Upper lobe of right lung (tissue), 1 donor: ENCODE measurements around the gene TAS2R3. TPM values are rescaled to one million over a fixed set of nuclear protein-coding genes. Genes with fewer than 3 reads are reported as not detected.

Source experiments
- ATAC-seq: fragments of 200-7000 bp; cut with Tn5 transposase; one replicate; pipeline ENCODE4 v1.9.1; 2020; ENCODE audit warnings: mild to moderate bottlenecking, moderate library complexity
- DNase-seq: peaks from one replicate; pipeline ENCODE4 v3.0.0-alpha.2; 2020
- H3K27ac ChIP-seq: fragments of 200-600 bp; one replicate; pipeline ENCODE4 v1.8.0; 2022
- H3K27me3 ChIP-seq: fragments of 200-600 bp; one replicate; pipeline ENCODE4 v1.8.0; 2022; ENCODE audit warnings: mild to moderate bottlenecking
- H3K36me3 ChIP-seq: fragments of 200-600 bp; one replicate; pipeline ENCODE4 v1.8.0; 2022
- H3K4me1 ChIP-seq: fragments of 200-600 bp; one replicate; pipeline ENCODE4 v1.8.0; 2022
- H3K4me3 ChIP-seq: fragments of 200-600 bp; one replicate; pipeline ENCODE4 v1.8.0; 2022; ENCODE audit warnings: mild to moderate bottlenecking
- H3K9me3 ChIP-seq: fragments of 200-600 bp; one replicate; pipeline ENCODE4 v1.8.0; 2022
- CTCF ChIP-seq: fragments of 200-600 bp; IDR thresholded peaks from one replicate; pipeline ENCODE4 v1.8.0; 2022; ENCODE audit warnings: antibody characterized with exemption
- intact Hi-C: fragments of 100-400 bp; cut with DNase I; formaldehyde crosslinking; loops from one replicate; pipeline ENCODE4 v1.11.0; 2022
- total RNA-seq: library from RNA; stranded (reverse); fragmentation: NEBNext Ultra II Directional; extraction: Animal tissue kit (Norgen Biotek cat#: 25700); gene quantifications from one replicate; pipeline ENCODE4 v1.2.1, GENCODE V29; 2021
- donor health status: DM: no; HTN: yes; CAD: no; lungs with severe emphysema.

The TAS2R3 gene
- total RNA-seq, 1 donor from 2014 or later, result 1.6 TPM

DNA sequence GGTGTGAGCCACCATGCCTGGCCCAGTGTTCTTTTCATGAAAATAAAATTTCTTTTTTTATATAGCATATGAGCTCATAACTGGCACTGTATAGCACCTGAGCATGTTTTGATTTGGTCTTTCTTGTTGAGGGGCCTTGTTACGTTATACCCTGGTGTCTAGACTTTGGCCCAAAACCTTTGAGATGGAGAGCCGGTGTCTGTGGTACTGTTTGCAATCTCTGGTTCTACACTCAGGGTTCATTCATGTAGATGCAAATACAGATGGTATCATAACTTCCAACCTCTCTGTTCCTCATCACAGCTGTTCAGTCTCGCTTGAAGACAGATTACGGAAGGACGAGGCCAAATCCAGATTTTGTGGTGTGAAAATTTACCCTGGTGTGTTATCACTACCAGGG lies 26.0 kb downstream of the TAS2R3 start, which contains the start of gene TAS2R5:
Gene TAS2R5, plus strand, starts transcription at position 301 of the 400 bp plus-strand sequence. CDS start 145 bp downstream, outside the sequence.
- Histone ChIP-seq H3K27me3 (no peaks in the 10 kb centered on the region), H3K4me3 (no peak within 1 kb of the TSS), H3K4me1 (no peaks in the 10 kb centered on the region), H3K27ac (no peak within 1 kb of the TSS), H3K9me3 (no peaks in the 10 kb centered on the region), H3K36me3 (peaks cover 5% of the 10 kb centered on the region)
- DNase-seq, result no peak
- ATAC-seq, result no peak
- intact Hi-C loops, result no loop called here
- TF ChIP-seq CTCF, result no peak

- Histone ChIP-seq H3K36me3 (peaks cover 5% of the 10 kb centered on the region), H3K4me1 (no peaks in the 10 kb centered on the region), H3K4me3 (no peak overlapping the region), H3K27ac (no peak overlapping the region), H3K27me3 (no peaks in the 10 kb centered on the region), H3K9me3 (no peaks in the 10 kb centered on the region)
- intact Hi-C loops, result no loop called here
- DNase-seq (no peak), ATAC-seq (no peak)
- no peak for TF ChIP-seq CTCF
These were observed 28.6 kb downstream of the TAS2R3 start for GRCh38 chr7:141792526-141792925.

Other genes starting within 250 kb of the TAS2R3 start
- 17.5 TPM for gene AGK, start 212.7 kb upstream of the TAS2R3 start, total RNA-seq
- 40.2 TPM for gene DENND11, start 61.9 kb upstream of the TAS2R3 start, total RNA-seq
- not detected for gene WEE2, start 55.7 kb upstream of the TAS2R3 start, total RNA-seq
- gene SSBP1, start 25.7 kb upstream of the TAS2R3 start, total RNA-seq, result 64.9 TPM
- gene TAS2R4, start 12.6 kb downstream of the TAS2R3 start, total RNA-seq, result 2.2 TPM
- gene TAS2R5, start 26.1 kb downstream of the TAS2R3 start, total RNA-seq, result 2.2 TPM
- not detected for gene PRSS37, start 77.4 kb downstream of the TAS2R3 start, total RNA-seq
- 0.20 TPM for gene OR9A4, start 152.3 kb downstream of the TAS2R3 start, total RNA-seq
- gene CLEC5A, start 182.9 kb downstream of the TAS2R3 start, total RNA-seq, result 10.6 TPM
- gene TAS2R38, start 209.7 kb downstream of the TAS2R3 start, total RNA-seq, result not detected
- 7.2 TPM for gene MGAM, start 231.8 kb downstream of the TAS2R3 start, total RNA-seq